Measurements from ENCODE around the gene RPL22.

DNA sequence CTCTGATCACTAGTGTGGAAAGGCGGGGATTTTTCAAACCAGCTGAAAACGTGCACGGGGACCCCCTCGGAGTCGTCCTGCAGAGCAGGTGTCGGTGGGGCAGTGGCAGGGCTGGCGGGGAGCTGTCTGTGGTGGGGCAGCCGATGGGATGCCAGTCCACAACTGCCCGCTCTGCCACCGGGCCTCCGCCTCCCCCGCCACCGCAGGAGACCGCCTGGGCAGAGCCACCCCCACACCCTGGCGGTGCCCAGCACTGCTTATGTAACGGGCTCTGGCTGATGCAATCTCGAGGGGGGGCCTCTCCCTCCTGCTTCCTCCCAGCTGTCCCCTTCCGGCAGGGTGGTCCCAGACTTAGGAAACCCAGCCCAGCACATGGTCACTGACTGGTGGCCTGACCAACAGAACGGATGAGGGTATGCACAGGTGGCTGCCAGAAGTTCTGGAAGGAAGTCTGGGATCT, 28.6 kb downstream of the RPL22 start:
- TF ChIP-seq, protein P1, sequence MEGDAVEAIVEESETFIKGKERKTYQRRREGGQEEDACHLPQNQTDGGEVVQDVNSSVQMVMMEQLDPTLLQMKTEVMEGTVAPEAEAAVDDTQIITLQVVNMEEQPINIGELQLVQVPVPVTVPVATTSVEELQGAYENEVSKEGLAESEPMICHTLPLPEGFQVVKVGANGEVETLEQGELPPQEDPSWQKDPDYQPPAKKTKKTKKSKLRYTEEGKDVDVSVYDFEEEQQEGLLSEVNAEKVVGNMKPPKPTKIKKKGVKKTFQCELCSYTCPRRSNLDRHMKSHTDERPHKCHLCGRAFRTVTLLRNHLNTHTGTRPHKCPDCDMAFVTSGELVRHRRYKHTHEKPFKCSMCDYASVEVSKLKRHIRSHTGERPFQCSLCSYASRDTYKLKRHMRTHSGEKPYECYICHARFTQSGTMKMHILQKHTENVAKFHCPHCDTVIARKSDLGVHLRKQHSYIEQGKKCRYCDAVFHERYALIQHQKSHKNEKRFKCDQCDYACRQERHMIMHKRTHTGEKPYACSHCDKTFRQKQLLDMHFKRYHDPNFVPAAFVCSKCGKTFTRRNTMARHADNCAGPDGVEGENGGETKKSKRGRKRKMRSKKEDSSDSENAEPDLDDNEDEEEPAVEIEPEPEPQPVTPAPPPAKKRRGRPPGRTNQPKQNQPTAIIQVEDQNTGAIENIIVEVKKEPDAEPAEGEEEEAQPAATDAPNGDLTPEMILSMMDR (IDR thresholded peaks at IDR 0.05), result no peak
- TF ChIP-seq POLR2AphosphoS5 (IDR thresholded peaks at IDR 0.05) (no peak), POLR2A (IDR thresholded peaks at IDR 0.05) (no peak)

All from prostate gland (tissue), 2 donors.